ENCODE measurements around the gene MAP3K2.

MAP3K2 gene

GRCh38 chr2:127401757-127402695, 14.3 kb upstream of the MAP3K2 start:
- no peaks in the 10 kb centered on the region for H3K27me3 ChIP-seq (ENCODE audit: control insufficient read depth, insufficient read depth, low read length)
- no peaks in the 10 kb centered on the region for H3K9me3 ChIP-seq (replicated peaks; ENCODE audit: low read length)
- no peak overlapping the region for H3K4me2 ChIP-seq (ENCODE audit: low read length)
- no peaks in the 10 kb centered on the region for H3K36me3 ChIP-seq (ENCODE audit: insufficient read depth, low read length)
- no peak overlapping the region for H3K9ac ChIP-seq (ENCODE audit: low read depth, low read length)
- H3K4me1 ChIP-seq (ENCODE audit: control insufficient read depth, insufficient read depth, low read length): peaks cover 23% of the 10 kb centered on the region
- no peak overlapping the region for H3K4me3 ChIP-seq (ENCODE audit: low read length)

DNA sequence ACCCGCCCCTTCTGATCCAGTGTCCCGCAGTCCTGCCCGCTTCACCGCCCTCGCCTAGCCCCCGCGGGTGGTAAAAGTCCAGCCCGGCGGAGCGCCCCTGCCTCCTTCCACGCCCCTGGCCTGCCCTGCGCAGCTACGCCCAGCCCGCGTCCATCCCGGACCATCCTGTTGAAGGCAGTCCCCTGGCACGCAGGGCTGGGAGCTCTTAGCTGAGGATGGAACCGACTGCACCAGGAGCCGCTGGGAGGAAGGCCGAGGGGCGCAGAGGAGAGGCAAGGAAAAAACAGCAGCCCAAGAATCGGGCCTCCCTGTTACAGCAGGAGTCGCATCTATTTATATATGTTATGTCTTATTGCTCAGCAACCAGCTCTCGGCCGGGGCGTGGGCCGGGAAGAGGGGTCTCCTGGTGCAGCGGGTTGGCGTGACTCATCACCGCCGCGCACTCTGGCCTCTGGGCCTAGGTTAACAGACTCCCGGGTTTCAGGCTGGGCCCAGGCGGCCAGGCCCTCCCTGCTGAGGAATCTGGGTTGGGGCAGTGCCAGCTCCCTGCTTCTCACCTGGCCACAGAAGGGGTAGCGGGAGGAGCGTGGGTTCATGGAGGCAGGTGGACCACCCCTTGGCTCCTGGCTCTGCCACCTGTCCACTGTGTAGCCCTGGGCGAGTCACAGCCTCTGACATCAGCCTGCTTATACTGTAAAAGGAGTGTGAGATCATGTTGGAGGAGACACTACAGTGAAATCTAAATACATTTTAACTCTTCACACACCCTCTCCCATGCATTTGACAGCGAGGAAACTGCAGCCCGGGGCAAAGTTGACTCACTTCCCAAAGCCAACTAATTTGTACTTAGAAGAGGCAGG, 13.4 kb upstream of the MAP3K2 start:
- Histone ChIP-seq H3K9ac (ENCODE audit: low read depth, low read length) (no peak overlapping the region), H3K4me1 (ENCODE audit: control insufficient read depth, insufficient read depth, low read length) (peaks cover 17% of the 10 kb centered on the region), H3K4me3 (ENCODE audit: low read length) (no peak overlapping the region)

GRCh38 chr2:127400533-127400896, 12.7 kb upstream of the MAP3K2 start:
- no peak overlapping the region for H3K4me3 ChIP-seq (ENCODE audit: low read length)

More for the DNA sequence above, 13.4 kb upstream of the MAP3K2 start:
- Histone ChIP-seq H3K36me3 (ENCODE audit: insufficient read depth, low read length) (no peaks in the 10 kb centered on the region), H3K9me3 (replicated peaks; ENCODE audit: low read length) (no peaks in the 10 kb centered on the region), H3K4me2 (ENCODE audit: low read length) (no peak overlapping the region), H3K27me3 (ENCODE audit: control insufficient read depth, insufficient read depth, low read length) (no peaks in the 10 kb centered on the region)

GRCh38 chr2:127398239-127398590, 10.4 kb upstream of the MAP3K2 start:
- Histone ChIP-seq H3K27me3 (ENCODE audit: control insufficient read depth, insufficient read depth, low read length) (no peaks in the 10 kb centered on the region), H3K9ac (ENCODE audit: low read depth, low read length) (no peak overlapping the region), H3K4me1 (ENCODE audit: control insufficient read depth, insufficient read depth, low read length) (peaks cover 12% of the 10 kb centered on the region), H3K9me3 (replicated peaks; ENCODE audit: low read length) (no peaks in the 10 kb centered on the region), H3K4me2 (ENCODE audit: low read length) (peak overlapping the region; percentile 55), H3K36me3 (ENCODE audit: insufficient read depth, low read length) (no peaks in the 10 kb centered on the region), H3K4me3 (ENCODE audit: low read length) (no peak overlapping the region)

More at GRCh38 chr2:127400533-127400896, 12.7 kb upstream of the MAP3K2 start:
- Histone ChIP-seq H3K9ac (ENCODE audit: low read depth, low read length) (no peak overlapping the region), H3K9me3 (replicated peaks; ENCODE audit: low read length) (no peaks in the 10 kb centered on the region), H3K4me2 (ENCODE audit: low read length) (no peak overlapping the region), H3K4me1 (ENCODE audit: control insufficient read depth, insufficient read depth, low read length) (peaks cover 17% of the 10 kb centered on the region), H3K27me3 (ENCODE audit: control insufficient read depth, insufficient read depth, low read length) (no peaks in the 10 kb centered on the region), H3K36me3 (ENCODE audit: insufficient read depth, low read length) (no peaks in the 10 kb centered on the region)

- no peaks in the 10 kb centered on the region for H3K36me3 ChIP-seq (ENCODE audit: insufficient read depth, low read length)
- H3K4me2 ChIP-seq (ENCODE audit: low read length): peak overlapping the region; percentile 26
- no peak overlapping the region for H3K4me3 ChIP-seq (ENCODE audit: low read length)
- peaks cover 18% of the 10 kb centered on the region for H3K4me1 ChIP-seq (ENCODE audit: control insufficient read depth, insufficient read depth, low read length)
- H3K9ac ChIP-seq (ENCODE audit: low read depth, low read length): no peak overlapping the region
- H3K9me3 ChIP-seq (replicated peaks; ENCODE audit: low read length): no peaks in the 10 kb centered on the region
- no peaks in the 10 kb centered on the region for H3K27me3 ChIP-seq (ENCODE audit: control insufficient read depth, insufficient read depth, low read length)
Observed at GRCh38 chr2:127397568-127398238, 9.9 kb upstream of the MAP3K2 start.

DNA sequence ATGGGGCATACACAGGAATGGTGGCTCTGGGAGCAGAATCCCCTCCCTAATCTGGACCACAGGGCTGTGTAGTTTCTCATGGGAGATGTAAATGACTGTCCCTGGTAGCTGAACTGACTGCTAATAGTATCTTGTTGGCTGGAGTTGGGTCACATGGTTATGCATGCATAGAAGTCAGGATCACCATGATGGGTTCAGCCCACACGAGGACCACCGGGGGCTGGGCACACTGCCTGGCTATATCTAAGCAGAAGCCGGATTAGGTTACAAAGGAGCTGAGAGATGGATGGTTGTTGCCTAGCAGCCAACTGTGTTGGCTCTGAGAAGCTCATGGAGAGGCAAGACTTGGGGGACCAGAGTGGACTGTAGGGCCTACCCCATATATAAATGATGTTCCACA, 6.7 kb upstream of the MAP3K2 start:
- no peak overlapping the region for H3K9ac ChIP-seq (ENCODE audit: low read depth, low read length)
- H3K9me3 ChIP-seq (replicated peaks; ENCODE audit: low read length): no peaks in the 10 kb centered on the region
- no peaks in the 10 kb centered on the region for H3K27me3 ChIP-seq (ENCODE audit: control insufficient read depth, insufficient read depth, low read length)
- H3K36me3 ChIP-seq (ENCODE audit: insufficient read depth, low read length): no peaks in the 10 kb centered on the region
- no peak overlapping the region for H3K4me3 ChIP-seq (ENCODE audit: low read length)
- peaks cover 26% of the 10 kb centered on the region for H3K4me1 ChIP-seq (ENCODE audit: control insufficient read depth, insufficient read depth, low read length)
- no peak overlapping the region for H3K4me2 ChIP-seq (ENCODE audit: low read length)

DNA sequence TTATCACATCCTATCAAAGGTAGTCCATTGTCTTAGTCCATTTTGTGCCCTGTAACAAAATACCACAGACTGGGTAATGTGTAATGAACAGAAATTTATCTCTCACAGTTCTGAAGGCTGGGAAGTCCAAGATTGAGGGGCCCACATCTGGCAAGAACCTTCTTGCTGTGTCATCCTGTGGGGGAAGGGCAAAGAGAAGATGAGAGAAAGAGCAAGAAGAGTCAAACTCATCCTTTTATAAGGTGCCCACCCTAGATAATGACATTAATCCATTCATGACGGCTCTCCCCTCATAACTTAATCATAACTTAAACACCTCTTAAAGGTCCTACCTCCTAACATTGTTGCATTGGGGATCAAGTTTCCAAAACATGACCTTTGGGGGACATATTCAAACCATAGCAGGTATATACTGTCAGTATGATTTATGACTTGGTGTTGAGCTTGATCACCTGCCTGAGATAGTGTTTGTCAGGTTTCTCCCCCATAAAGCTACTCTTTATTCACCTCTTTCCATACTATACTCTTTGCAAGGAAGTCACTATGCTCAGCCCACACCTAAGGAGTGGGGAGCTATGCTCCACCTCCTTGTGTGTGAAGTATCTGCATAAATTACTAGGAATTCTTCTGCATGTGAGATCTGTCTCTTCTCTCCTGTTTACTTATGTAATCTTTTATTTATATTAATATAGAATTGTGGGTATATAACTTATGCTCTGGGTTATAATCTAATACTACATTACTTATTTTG, 5.2 kb upstream of the MAP3K2 start:
- Histone ChIP-seq H3K36me3 (ENCODE audit: insufficient read depth, low read length) (no peaks in the 10 kb centered on the region), H3K9ac (ENCODE audit: low read depth, low read length) (no peak overlapping the region), H3K4me3 (ENCODE audit: low read length) (no peak overlapping the region), H3K4me2 (ENCODE audit: low read length) (peak overlapping the region; percentile 1), H3K9me3 (replicated peaks; ENCODE audit: low read length) (no peaks in the 10 kb centered on the region), H3K27me3 (ENCODE audit: control insufficient read depth, insufficient read depth, low read length) (no peaks in the 10 kb centered on the region), H3K4me1 (ENCODE audit: control insufficient read depth, insufficient read depth, low read length) (peaks cover 30% of the 10 kb centered on the region)

- Histone ChIP-seq H3K4me2 (ENCODE audit: low read length) (peak overlapping the region; percentile 1), H3K4me3 (ENCODE audit: low read length) (no peak overlapping the region), H3K9ac (ENCODE audit: low read depth, low read length) (no peak overlapping the region), H3K36me3 (ENCODE audit: insufficient read depth, low read length) (no peaks in the 10 kb centered on the region), H3K4me1 (ENCODE audit: control insufficient read depth, insufficient read depth, low read length) (peaks cover 23% of the 10 kb centered on the region), H3K9me3 (replicated peaks; ENCODE audit: low read length) (no peaks in the 10 kb centered on the region), H3K27me3 (ENCODE audit: control insufficient read depth, insufficient read depth, low read length) (no peaks in the 10 kb centered on the region)
Observed at GRCh38 chr2:127392133-127392827, 4.5 kb upstream of the MAP3K2 start.

- peaks cover 33% of the 10 kb centered on the region for H3K4me1 ChIP-seq (ENCODE audit: control insufficient read depth, insufficient read depth, low read length)
- H3K9me3 ChIP-seq (replicated peaks; ENCODE audit: low read length): no peaks in the 10 kb centered on the region
- H3K27me3 ChIP-seq (ENCODE audit: control insufficient read depth, insufficient read depth, low read length): no peaks in the 10 kb centered on the region
- no peaks in the 10 kb centered on the region for H3K36me3 ChIP-seq (ENCODE audit: insufficient read depth, low read length)
- H3K9ac ChIP-seq (ENCODE audit: low read depth, low read length): no peak overlapping the region
- no peak overlapping the region for H3K4me2 ChIP-seq (ENCODE audit: low read length)
- H3K4me3 ChIP-seq (ENCODE audit: low read length): no peak overlapping the region
Observed at GRCh38 chr2:127389778-127390435, 2.1 kb upstream of the MAP3K2 start.

Measured in skeletal muscle satellite cell (primary cell).